Activated T-cell treated with anti-CD3 and anti-CD28 coated beads, Interleukin-2, amount 50 U/mL, for 1 hour (primary cell): ENCODE measurements around the gene HNMT.
A peak's percentile ranks its signal among the peaks of the same experiment; 100 is the strongest.
"Not testable (repeated sequence)": the region's sequence is repeated elsewhere in the genome, so short reads cannot be mapped to it uniquely, and the experiment has no call there.

Source experiments
- DNase-seq: peaks from one replicate; pipeline ENCODE4 v3.0.0-alpha.2; 2020

Gene HNMT

DNA sequence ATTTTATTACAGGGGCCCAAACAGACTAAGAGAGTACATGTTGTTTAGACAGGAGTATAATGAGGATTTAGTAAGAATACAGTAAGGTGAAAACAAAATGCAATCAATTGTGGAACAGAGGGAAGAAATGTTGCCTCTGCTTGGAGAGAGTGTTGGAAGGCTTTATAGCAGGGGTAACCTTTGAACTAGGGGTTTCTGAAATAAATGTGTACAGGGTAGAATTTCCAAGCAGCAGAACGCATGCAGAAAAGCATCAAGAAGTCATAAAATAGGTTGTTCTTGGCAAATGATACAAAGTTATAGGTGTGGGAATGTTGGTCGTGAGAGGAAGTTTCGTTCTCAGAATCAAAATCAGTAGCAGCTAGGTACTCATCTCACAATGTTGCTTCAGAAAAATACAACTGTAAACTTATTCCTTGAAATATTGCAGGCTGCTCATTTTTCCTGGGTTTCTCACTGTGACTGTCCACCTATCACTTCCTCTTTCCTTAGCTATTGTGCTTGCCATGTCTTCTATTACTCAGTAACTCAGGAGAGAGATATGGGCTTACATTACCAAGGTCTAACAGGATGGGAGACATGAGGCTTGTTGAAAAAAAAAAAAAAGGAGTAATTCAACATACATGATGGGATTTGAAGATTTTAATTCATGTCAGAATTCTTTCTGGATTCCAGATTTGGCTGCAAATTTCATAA is 17.1 kb upstream of the HNMT start:
- DNase-seq: no peak

DNA sequence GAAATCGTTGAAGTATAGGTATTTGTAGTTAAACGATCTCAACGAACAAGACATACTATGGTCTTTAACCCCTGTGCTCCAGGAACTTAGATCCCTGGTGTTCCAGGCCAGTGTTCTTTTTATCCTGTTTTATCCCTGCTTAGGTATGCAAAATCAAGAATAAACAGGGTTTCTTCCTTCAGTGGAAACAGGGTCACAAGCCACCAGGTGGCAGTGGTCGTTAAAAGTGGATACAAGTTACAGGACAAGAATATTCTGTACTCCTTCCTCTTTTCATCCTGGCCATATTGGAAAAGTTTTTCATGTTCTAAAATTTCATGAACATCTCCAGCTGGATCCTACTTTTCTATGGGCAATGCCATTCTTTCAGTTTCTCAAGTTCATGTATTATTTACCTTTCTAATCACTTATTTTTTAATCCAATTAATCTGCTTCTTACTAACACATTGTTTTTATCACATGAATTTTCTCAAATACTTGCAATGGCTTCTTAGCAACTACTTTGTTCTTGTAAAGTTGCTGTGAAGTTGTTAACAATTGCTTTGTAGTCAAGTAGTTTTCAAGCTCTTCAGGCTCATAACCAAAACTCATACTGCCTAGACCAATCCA is 16.4 kb upstream of the HNMT start:
- peak; percentile 16 for DNase-seq

- DNase-seq: no peak
These were observed 15.4 kb upstream of the HNMT start for GRCh38 chr2:137948894-137949293.

DNA sequence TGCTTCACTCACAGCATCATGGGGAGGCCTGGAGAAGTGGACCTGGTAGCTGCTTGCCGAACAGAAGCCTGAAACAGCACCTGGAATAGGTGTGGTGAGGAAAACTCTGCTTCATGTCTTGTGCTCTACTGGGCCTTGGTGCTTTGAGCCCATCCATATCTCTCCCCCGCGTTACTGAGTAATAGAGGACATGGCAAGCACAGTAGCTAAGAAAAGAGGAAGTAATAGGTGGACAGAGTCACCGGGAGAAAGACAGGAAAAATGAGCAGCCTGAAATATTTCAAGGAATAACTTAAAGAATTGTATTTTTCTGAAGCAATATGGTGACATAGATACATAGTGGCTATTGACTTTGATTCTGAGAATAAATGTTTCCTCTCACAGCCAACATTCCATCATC is 14.0 kb upstream of the HNMT start:
- DNase-seq: no peak

GRCh38 chr2:137951586-137951985 is 12.7 kb upstream of the HNMT start:
- DNase-seq: no peak

GRCh38 chr2:137952586-137953129 is 11.6 kb upstream of the HNMT start:
- no peak for DNase-seq

GRCh38 chr2:137955536-137955935 is 8.7 kb upstream of the HNMT start:
- no peak for DNase-seq

- DNase-seq: no peak
These were observed 7.2 kb upstream of the HNMT start for GRCh38 chr2:137957033-137957432.

GRCh38 chr2:137959166-137959565 is 5.1 kb upstream of the HNMT start:
- DNase-seq: no peak

GRCh38 chr2:137960223-137960622 is 4.0 kb upstream of the HNMT start:
- no peak for DNase-seq

- no peak for DNase-seq
These were observed 2.7 kb upstream of the HNMT start for GRCh38 chr2:137961602-137962001.

DNA sequence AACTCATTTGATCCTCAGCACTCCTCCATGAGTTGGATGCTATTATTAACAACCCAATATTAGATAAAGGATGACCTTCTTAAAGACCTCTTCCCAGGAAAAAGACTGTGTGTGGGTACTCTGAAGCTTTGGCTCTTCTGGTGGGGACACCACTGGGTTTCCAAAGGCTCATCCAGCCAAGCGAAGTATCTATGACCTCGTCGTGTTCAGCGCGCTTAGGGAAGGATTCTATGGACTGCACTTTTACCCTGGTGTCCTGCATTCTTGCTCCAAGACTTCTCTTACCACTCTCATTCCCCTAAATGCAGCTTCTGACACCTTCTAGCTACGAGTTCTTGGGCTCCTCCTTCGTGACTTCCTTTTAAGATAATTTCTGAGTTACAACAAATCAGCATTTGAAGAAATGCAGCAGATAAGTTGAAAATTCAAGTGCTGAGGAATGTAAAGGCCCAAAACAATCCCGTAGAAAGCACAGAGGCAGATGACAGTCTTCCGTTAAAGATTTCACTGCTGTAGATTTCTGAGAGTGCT is 673 bp upstream of the HNMT start:
- DNase-seq: no peak

DNA sequence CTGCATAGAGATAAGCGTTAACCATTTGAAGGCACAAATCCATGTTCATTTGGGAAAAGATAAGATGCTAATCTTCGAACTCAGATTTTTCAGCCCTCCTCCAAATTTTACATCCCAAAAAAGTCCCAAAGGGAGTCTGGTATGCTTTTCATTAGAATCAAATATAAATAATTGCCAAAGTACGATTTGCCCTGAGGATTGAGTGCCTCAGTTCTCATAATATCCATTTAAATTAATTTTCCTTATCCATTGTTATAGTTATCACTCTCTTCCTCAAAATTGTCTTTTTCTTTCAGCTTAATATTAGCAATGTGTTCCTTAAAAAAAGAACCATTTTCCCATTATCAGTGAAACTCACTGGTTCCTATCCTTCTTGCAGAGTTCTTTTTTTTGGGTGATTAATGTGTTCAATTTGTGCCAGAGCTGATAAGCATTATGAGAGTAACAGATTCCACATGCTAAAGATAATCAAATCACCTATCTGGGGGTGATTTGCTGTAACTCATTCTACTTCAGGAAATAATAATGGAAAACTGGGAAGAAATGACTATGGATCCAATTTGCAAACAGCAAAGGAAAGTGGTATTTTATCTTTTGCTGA is 686 bp downstream of the HNMT start:
- no peak for DNase-seq

DNA sequence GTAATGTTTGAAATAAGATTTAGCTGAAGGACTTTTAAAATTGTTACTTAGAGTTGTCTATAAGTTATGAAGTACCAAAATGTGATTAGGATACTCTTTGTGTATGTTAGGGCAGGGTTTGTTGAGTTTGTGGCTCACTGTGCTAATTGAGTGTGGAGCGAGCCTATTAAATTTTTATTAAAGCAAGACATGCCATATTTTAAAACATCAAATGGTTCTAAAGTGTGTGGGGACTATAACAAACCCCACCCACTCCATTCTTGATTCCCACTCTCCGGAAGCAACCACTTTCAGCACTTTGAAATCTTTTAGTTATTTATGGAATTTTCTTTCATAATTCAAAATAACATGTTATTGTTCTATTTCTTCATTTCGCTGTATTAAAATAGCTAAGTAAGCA is 1.8 kb downstream of the HNMT start:
- DNase-seq: no peak

DNA sequence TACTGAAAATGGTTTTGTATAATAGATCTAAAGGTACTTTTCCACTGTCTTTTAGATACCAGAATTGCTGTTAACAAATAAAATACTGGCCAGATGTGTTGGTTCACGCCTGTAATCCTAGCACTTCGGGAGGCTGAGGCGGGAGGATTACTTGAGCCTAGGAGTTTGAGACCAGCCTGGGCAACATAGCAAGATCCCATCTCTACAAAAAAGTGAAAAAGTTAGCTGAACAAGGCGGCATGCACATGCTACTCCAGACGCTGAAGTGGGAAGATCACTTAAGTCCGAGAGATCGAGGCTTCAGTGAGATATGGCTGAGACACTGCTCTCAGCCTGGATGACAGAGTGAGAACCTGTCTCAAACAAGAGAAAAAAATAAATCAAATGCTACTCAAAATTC is 2.8 kb downstream of the HNMT start:
- no peak for DNase-seq

DNA sequence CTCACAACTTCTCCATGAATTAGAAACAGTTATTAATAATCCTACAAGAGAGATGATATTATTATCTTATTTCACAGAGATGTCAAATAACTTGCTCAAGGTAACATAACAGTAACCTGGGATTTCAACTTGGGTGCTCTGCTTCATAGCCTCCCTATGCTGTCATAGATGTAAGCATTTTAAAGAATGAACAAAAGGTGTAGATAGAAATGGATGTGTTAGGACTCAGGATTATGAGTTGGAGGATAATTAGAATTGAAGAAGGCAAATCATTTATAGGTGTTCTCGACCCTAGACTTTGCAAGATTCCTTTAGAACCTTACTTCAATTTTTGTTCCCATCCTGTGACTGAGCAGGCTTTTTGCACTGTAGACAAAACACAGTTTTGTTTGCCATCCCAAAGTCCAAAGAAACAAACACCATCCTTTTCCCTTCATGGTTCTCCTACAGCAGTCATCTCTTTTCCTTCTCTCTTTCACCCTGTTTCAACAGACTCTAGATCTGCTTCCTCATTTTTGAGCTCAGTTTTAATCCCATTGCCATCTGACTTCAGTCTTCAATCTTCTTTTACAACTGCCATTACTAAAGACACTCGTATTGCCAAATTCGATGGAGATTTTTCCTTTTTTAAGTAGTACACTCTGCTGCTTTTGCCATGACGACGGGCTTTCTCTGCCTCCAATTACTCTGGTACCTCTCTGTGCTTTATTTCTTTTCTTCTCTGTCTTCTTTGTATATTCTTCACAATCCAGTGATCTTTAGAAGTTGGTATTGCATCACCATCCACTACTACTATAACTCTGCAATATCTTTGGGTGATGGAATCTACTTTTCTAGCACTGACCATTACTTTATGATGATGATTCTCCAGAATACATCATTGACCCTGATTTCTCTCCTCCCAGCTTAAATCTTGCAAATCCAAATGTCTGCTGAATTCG is 4.5 kb downstream of the HNMT start:
- DNase-seq: no peak

DNA sequence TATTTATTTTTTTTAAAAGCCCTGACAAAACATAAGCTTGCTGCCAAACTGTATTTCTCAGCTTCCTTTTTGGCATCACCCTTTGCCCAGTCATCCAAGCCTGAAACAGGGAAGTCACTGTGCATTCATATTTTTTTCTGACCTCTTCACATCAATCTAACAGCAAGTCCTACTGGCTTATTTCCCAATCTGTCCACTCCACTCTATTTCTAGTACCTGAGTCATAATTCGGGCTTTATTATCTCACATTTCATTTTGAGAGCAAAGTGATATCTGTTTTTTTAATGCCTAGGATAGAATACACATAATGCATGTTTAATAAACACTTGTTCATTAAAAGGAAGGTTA is 5.1 kb downstream of the HNMT start:
- no peak for DNase-seq

- no peak for DNase-seq
These were observed 5.6 kb downstream of the HNMT start for GRCh38 chr2:137969876-137970275.

- not testable (repeated sequence) for DNase-seq
These were observed 7.0 kb downstream of the HNMT start for GRCh38 chr2:137971259-137971658.

DNA sequence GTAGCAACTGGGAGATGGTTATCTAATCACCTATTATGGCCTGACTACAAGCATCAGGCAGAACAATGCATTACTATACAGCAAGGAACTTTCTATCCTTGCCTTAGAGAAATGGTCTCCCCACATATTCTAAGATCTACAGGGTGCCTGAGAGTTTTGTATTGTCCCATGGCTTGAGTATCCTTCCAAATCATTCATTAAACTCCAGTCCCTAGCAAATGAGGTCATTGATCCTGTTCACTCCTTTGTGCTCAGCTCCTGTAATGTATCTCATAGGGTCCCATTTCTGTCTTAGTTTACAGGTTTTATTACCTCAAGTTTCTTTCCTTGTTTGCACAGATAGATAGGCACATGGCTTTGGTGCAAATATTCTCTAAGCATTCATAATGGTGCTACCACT is 9.0 kb downstream of the HNMT start:
- no peak for DNase-seq

DNA sequence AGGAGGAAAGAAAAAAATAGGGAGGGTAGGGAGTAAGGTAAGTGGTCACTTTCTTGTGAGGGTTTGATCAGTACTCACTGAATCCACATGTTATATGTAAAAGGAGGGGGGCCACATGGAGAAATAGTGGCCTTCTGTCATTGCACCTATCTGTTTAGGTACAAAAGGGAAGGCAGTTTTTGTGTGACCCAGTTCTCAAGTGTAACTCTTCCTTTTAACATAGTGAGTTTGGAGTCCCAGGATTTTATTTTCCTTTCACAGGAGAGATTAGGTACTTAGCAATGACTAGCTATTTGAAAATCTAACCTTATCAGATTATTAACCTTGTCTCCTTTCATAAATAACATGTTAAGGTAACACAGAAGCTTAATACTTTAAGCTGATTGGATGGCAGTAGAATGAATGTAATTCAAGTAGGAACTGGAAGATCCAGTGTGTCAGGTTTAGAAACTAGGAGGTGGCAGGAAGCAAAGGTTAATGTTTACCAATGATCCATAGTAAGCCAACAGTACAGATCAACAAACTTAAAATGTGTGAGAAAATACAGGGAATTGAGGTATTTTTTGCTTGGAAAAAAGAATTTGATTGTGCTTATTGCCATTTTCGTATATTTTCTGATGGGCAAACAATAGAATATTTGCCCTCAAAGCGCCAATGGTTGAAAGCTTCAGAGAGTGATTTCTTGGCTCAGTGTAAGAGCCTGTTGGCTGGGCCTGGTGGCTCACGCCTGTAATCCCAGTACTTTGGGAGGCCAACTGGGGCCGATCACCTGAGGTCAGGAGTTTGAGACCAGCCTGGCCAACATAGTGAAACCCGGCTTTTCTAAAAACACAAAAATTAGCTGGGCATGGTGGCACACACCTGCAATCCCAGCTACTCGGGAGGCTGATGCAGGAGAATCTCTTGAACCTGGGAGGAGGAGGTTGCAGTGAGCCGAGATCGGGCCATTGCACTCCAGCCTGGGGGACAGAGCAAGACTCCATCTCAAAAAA is 11.3 kb downstream of the HNMT start:
- DNase-seq: no peak

DNA sequence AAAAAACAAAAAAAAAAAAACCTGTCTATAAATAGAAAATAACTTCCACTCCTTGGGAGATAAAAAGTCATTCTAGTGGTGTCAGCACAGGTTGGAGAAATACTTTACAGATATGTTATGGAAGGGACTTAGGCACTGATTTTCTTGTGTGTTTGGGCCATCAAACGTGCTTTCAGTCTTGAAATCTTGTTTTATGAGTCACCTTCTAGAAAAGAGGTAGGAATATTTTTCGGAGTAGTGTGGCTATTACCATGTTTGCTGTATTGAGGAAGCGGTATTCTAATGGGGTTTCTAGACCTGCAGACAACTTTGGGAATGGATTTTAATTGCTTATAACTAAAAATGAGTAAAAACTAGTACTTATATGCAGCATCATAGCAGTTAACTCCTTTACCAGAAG is 12.0 kb downstream of the HNMT start:
- no peak for DNase-seq
